ENCODE data around the gene SLITRK3.

Gene SLITRK3

GRCh38 chr3:165201964-165202363 is 5.8 kb upstream of the SLITRK3 start:
- peaks cover 13 to 15% of the 10 kb centered on the region in 2 donors for H3K27me3 Mint-ChIP-seq
- no peak for ATAC-seq (replicated peaks)
- no peak overlapping the region for H3K27ac Mint-ChIP-seq
- DNase-seq, result no peak
- peaks cover 0 to 3% of the 10 kb centered on the region in 2 donors for H3K9me3 Mint-ChIP-seq
- no peak overlapping the region for H3K4me3 Mint-ChIP-seq
- peaks cover 2 to 7% of the 10 kb centered on the region in 2 donors for H3K4me1 Mint-ChIP-seq
- H3K36me3 Mint-ChIP-seq, result peaks cover 0 to under 1% of the 10 kb centered on the region in 2 donors

DNA sequence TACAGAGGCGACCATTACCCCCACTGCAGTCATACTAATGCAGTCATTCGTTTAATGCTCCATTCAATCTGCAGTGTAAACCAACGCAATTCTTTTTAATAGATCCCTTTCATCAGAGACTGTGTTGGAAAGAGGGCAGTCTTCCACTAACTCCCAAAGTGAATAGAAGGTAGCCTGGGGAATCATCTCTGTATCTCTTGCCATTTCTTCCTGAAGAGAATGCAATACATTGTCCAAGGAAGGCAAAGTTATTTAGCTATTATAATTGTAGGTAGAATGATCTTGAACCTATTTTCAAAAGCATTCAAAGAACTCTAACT is 1.3 kb upstream of the SLITRK3 start:
- H3K27ac Mint-ChIP-seq, result no peak overlapping the region
- no peaks in the 10 kb centered on the region for H3K9me3 Mint-ChIP-seq
- H3K4me1 Mint-ChIP-seq, result peaks cover 10 to 19% of the 10 kb centered on the region in 2 donors
- H3K36me3 Mint-ChIP-seq, result peaks cover 0 to 3% of the 10 kb centered on the region in 2 donors
- H3K27me3 Mint-ChIP-seq, result peaks cover 47 to 48% of the 10 kb centered on the region in 2 donors
- DNase-seq (no peak), ATAC-seq (replicated peaks) (no peak)
- no peak overlapping the region for H3K4me3 Mint-ChIP-seq

DNA sequence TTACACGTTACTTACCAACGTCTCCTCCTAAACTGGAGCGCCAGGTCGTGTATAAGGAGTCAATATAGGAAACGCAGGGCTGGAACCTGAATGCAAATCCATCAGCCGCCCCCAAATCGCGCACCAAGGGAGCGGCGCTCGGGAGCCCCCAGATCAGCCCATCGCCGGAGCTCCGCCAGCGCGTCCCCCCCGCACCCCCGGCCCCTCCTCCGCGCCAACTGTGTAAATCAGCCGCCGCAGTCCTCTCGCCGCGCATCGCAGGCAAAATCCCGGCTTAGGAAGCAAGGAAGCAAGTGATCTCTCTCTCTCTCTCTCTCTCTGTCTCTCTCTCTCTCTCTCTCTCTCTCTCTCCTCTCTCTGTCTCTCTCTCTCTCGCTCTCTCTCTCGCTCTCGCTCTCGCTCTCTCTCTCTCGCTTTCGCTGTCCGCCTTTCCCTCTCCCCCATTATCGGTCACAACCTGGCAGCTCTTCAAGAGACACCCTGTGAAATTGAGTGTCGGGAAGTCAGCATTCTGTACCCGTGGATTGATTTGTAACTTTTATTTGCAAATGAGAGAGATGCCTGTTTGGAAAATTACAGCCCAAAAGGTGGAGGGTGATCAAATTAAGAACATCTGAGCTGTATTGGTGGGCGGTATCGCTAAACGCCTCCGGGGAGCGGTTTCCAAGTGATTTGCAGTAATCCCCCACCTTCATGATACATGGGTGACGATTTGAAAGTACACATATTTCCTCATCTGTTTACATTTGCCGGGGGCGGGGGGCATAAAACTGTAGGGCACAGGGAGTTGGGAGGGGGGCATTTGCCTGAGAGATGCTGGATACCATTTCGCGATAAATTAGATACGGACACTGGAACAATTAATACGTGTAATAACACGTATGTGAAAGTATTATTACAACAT is 645 bp upstream of the SLITRK3 start:
- Mint-ChIP-seq H3K27ac (no peak overlapping the region), H3K4me3 (peak overlapping the region; percentile 29 to 51), H3K9me3 (no peaks in the 10 kb centered on the region), H3K36me3 (peaks cover 0 to 3% of the 10 kb centered on the region in 2 donors), H3K27me3 (peaks cover 47 to 49% of the 10 kb centered on the region in 2 donors), H3K4me1 (peaks cover 10 to 19% of the 10 kb centered on the region in 2 donors)
- ATAC-seq (replicated peaks) (no peak), DNase-seq (no peak)

DNA sequence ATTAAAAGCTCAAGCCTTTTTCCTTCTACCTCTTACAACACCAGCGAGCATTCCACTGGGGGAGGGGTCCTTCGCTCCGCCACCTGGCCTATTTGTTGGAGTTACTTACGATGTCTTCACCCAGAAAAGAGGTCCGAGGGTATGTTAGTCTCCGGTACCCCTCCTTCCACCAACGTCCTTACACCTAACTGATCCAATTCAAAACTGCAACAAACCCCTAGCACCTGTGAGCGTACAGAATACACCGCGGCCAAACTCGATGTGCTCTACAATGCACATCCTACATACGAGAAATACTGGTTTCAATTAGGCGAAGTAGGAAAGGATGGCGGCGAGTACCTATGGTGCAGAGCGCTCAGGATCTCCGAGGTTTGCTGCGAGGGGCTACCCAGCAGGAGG is 944 bp downstream of the SLITRK3 start:
- ATAC-seq (replicated peaks), result no peak
- DNase-seq, result no peak
- peaks cover 51 to 54% of the 10 kb centered on the region in 2 donors for H3K27me3 Mint-ChIP-seq
- no peak overlapping the region for H3K4me3 Mint-ChIP-seq
- H3K4me1 Mint-ChIP-seq, result peaks cover 10 to 19% of the 10 kb centered on the region in 2 donors
- peaks cover 0 to 3% of the 10 kb centered on the region in 2 donors for H3K36me3 Mint-ChIP-seq
- H3K27ac Mint-ChIP-seq, result no peak overlapping the region
- H3K9me3 Mint-ChIP-seq, result no peaks in the 10 kb centered on the region

DNA sequence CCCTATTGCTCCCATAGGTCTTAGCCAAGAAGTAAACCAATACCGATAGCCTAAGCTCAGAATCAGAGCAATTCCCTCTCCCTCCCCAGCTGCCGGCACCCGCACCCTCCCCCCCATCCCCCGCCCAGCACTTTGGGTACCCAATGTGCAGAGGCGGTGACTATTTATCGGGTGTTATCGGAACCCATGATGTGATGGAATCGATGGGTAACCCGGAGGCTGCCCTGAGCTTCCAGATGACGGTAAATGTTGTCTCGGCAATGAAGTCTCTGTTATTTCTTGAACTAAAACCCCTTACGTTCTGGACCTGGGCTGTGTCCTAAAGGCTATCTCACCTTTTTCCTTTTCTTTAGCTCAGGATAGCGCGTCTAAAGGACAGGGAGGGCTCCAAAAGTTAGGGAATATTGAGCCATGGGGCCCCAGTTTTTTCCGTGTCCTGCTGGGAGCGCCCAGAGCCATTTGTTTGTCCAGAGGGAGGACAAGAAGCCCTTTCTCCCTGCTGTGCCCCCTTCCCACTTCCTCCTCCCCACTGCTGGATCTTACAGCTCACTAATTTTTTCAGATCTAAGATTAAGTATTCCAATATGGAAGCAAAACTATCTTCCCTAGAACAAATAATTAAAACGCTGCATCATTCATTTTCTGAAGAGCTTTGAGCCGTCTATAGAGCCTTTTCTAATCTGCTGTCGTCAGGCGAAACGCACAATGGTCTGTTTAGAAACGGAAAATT is 1.5 kb downstream of the SLITRK3 start:
- ATAC-seq (replicated peaks) (no peak), DNase-seq (no peak)
- H3K36me3 Mint-ChIP-seq, result peaks cover 0 to 3% of the 10 kb centered on the region in 2 donors
- peaks cover 10 to 19% of the 10 kb centered on the region in 2 donors for H3K4me1 Mint-ChIP-seq
- H3K27me3 Mint-ChIP-seq, result peaks cover 51 to 54% of the 10 kb centered on the region in 2 donors
- H3K4me3 Mint-ChIP-seq, result no peak overlapping the region
- no peak overlapping the region for H3K27ac Mint-ChIP-seq
- H3K9me3 Mint-ChIP-seq, result no peaks in the 10 kb centered on the region

- peaks cover 50 to 54% of the 10 kb centered on the region in 2 donors for H3K27me3 Mint-ChIP-seq
- ATAC-seq (replicated peaks), result no peak
Measured at GRCh38 chr3:165193366-165194254, 2.6 kb downstream of the SLITRK3 start.

DNA sequence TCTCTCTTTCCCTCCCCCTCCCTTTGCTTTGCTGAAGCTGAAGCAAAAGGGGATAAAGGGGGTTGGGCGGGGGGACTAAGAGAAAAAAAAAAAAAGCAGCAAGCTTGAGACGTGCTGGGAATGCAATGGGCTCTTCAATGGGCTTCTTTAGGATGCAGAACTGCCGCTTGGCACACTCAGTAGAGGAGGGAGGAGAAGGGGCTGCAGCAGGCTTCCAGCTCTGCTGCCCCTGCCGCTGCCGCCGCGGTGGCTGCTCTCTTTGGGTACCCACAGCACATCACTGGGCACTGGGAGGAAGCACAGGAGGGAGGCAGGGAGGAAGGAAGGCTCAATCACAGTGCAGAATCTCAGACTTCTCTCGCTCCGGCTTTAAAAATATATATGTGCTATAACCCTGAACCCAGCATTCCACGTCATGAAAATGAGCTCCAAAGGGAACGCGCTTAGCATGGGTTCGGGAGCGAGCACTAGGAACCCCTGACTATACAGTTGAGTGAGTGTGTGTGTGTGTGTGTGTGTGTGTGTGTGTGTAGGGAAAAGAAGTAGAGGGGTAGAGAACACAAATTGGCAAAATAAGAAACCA is 3.5 kb downstream of the SLITRK3 start:
- ATAC-seq (replicated peaks) (no peak), DNase-seq (no peak)
- Mint-ChIP-seq H3K4me1 (peaks cover 10 to 19% of the 10 kb centered on the region in 2 donors), H3K27me3 (peaks cover 47 to 54% of the 10 kb centered on the region in 2 donors), H3K27ac (peak overlapping the region; percentile 60), H3K4me3 (no peak overlapping the region), H3K36me3 (peaks cover 0 to 3% of the 10 kb centered on the region in 2 donors), H3K9me3 (no peaks in the 10 kb centered on the region)

More at GRCh38 chr3:165193366-165194254, 2.6 kb downstream of the SLITRK3 start:
- H3K4me1 Mint-ChIP-seq, result peaks cover 10 to 19% of the 10 kb centered on the region in 2 donors
- H3K9me3 Mint-ChIP-seq, result no peaks in the 10 kb centered on the region
- peaks cover 0 to 3% of the 10 kb centered on the region in 2 donors for H3K36me3 Mint-ChIP-seq
- no peak overlapping the region for H3K27ac Mint-ChIP-seq
- DNase-seq, result no peak
- H3K4me3 Mint-ChIP-seq, result no peak overlapping the region

GRCh38 chr3:165191491-165191890 is 4.7 kb downstream of the SLITRK3 start:
- Mint-ChIP-seq H3K4me1 (peaks cover 7 to 12% of the 10 kb centered on the region in 2 donors), H3K4me3 (no peak overlapping the region), H3K36me3 (no peaks in the 10 kb centered on the region), H3K9me3 (no peaks in the 10 kb centered on the region), H3K27me3 (peaks cover 40 to 44% of the 10 kb centered on the region in 2 donors), H3K27ac (no peak overlapping the region)
- no peak for DNase-seq
- ATAC-seq (replicated peaks), result no peak

GRCh38 chr3:165188452-165188851 is 7.7 kb downstream of the SLITRK3 start:
- ATAC-seq (replicated peaks) (no peak), DNase-seq (no peak)
- Mint-ChIP-seq H3K9me3 (no peaks in the 10 kb centered on the region), H3K27ac (no peak overlapping the region), H3K4me1 (peaks cover 0 to 1% of the 10 kb centered on the region in 2 donors), H3K36me3 (no peaks in the 10 kb centered on the region), H3K4me3 (no peak overlapping the region), H3K27me3 (peaks cover 14 to 22% of the 10 kb centered on the region in 2 donors)

DNA sequence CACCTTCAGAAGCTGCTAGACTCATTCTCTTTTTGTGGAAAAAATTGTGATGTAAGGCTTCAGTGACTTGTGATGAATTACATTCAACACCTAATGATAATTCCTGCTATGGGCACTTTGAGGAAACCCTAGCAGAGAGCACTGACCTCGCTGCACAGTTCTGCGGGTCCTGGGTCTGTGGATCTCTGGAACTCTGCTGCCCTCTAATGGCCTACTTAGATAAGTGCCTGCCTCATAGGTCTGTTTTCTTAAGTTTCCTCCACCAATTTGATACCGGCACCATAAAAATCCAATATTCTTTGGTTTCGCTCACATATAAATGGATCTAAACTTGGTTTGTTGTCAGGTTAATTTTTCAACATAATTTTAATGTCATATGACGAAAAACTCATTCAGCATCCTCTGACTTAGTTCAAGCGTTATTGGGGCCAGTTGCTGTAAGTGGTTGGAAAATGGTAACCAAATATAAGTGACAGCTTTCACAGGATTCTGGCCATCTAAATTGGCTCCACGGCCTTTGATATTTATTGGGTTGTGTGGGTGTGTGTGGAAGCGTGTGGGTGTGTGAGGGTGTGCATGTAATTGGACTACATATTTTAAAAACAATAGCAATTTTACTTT is 10.4 kb downstream of the SLITRK3 start:
- DNase-seq (no peak), ATAC-seq (replicated peaks) (peak; percentile 79 to 86)
- Mint-ChIP-seq H3K9me3 (no peaks in the 10 kb centered on the region), H3K4me1 (no peaks in the 10 kb centered on the region), H3K4me3 (no peak overlapping the region), H3K36me3 (no peaks in the 10 kb centered on the region), H3K27me3 (peaks cover 0 to 5% of the 10 kb centered on the region in 2 donors), H3K27ac (no peak overlapping the region)

- H3K27me3 Mint-ChIP-seq, result peaks cover 0 to 5% of the 10 kb centered on the region in 2 donors
Measured at GRCh38 chr3:165181556-165181955, 14.6 kb downstream of the SLITRK3 start.

GRCh38 chr3:165170236-165170635 is 25.9 kb downstream of the SLITRK3 start:
- DNase-seq, result no peak
- Mint-ChIP-seq H3K36me3 (no peaks in the 10 kb centered on the region), H3K27me3 (no peaks in the 10 kb centered on the region), H3K4me3 (no peak overlapping the region), H3K4me1 (no peaks in the 10 kb centered on the region), H3K27ac (no peak overlapping the region), H3K9me3 (peaks cover 0 to 3% of the 10 kb centered on the region in 2 donors)
- no peak for ATAC-seq (replicated peaks)

More at GRCh38 chr3:165181556-165181955, 14.6 kb downstream of the SLITRK3 start:
- Mint-ChIP-seq H3K4me3 (no peak overlapping the region), H3K9me3 (no peaks in the 10 kb centered on the region), H3K4me1 (no peaks in the 10 kb centered on the region), H3K36me3 (no peaks in the 10 kb centered on the region), H3K27ac (no peak overlapping the region)
- no peak for DNase-seq
- no peak for ATAC-seq (replicated peaks)

- Mint-ChIP-seq H3K27me3 (no peaks in the 10 kb centered on the region), H3K4me3 (no peak overlapping the region), H3K36me3 (no peaks in the 10 kb centered on the region), H3K4me1 (no peaks in the 10 kb centered on the region), H3K27ac (no peak overlapping the region), H3K9me3 (peaks cover 0 to 3% of the 10 kb centered on the region in 2 donors)
- DNase-seq (no peak), ATAC-seq (replicated peaks) (no peak)
Measured at GRCh38 chr3:165169368-165169767, 26.8 kb downstream of the SLITRK3 start.
